Mesendoderm (in vitro differentiated cells): ENCODE data around the gene CREBL2.
A peak's percentile ranks its signal among the peaks of the same experiment; 100 is the strongest.

Experiments used
- DNase-seq: peaks from one replicate; pipeline ENCODE4 v3.0.0; 2013
- H2AK5ac ChIP-seq: 2 replicates; pipeline ENCODE4 v1.6.1; 2013; ENCODE audit warnings: low read length, inconsistent platforms
- H2BK120ac ChIP-seq: 2 replicates; pipeline ENCODE4 v1.6.1; 2013; ENCODE audit warnings: low read depth, mild to moderate bottlenecking, low read length, moderate library complexity, mixed read lengths
- H2BK15ac ChIP-seq: replicated peaks from 2 replicates; pipeline ENCODE4 v1.6.1; 2013; ENCODE audit warnings: low read depth, mild to moderate bottlenecking, moderate library complexity
- H2BK5ac ChIP-seq: 2 replicates; pipeline ENCODE4 v1.6.1; 2013; ENCODE audit warnings: low read length, inconsistent platforms
- H3K18ac ChIP-seq: 2 replicates; pipeline ENCODE4 v1.6.1; 2013; ENCODE audit warnings: mild to moderate bottlenecking, low read length, mixed read lengths
- H3K23ac ChIP-seq: one replicate; pipeline ENCODE4 v1.6.1; 2013; ENCODE audit warnings: low read length
- H3K27ac ChIP-seq: 2 replicates; pipeline ENCODE4 v1.5.1; 2013; ENCODE audit warnings: low read depth, mild to moderate bottlenecking, inconsistent platforms, low read length, moderate library complexity
- H3K27me3 ChIP-seq: 2 replicates; pipeline ENCODE4 v1.6.1; 2013; ENCODE audit warnings: low read length, control low read depth, mild to moderate bottlenecking, inconsistent platforms; ENCODE audit not compliant: insufficient read depth, poor library complexity
- H3K36me3 ChIP-seq: 2 replicates; pipeline ENCODE4 v1.6.1; 2013; ENCODE audit warnings: low read length, inconsistent platforms; ENCODE audit not compliant: control insufficient read depth, insufficient read depth
- H3K4ac ChIP-seq: one replicate; pipeline ENCODE4 v1.6.1; 2013; ENCODE audit warnings: low read depth, mild to moderate bottlenecking, low read length, moderate library complexity
- H3K4me1 ChIP-seq: 2 replicates; pipeline ENCODE4 v1.6.1; 2013; ENCODE audit warnings: low read depth, low read length, inconsistent platforms; ENCODE audit not compliant: control insufficient read depth
- H3K4me2 ChIP-seq: 2 replicates; pipeline ENCODE4 v1.6.1; 2013; ENCODE audit warnings: low read length
- H3K4me3 ChIP-seq: 2 replicates; pipeline ENCODE4 v1.5.1; 2013; ENCODE audit warnings: mild to moderate bottlenecking, low read length
- H3K56ac ChIP-seq: one replicate; pipeline ENCODE4 v1.6.1; 2013; ENCODE audit warnings: low read length
- H3K79me1 ChIP-seq: 2 replicates; pipeline ENCODE4 v1.6.1; 2013; ENCODE audit warnings: low read length, inconsistent platforms
- H3K79me2 ChIP-seq: 2 replicates; pipeline ENCODE4 v1.6.1; 2013; ENCODE audit warnings: mild to moderate bottlenecking, low read length; ENCODE audit not compliant: control insufficient read depth, insufficient read depth
- H3K9ac ChIP-seq: 2 replicates; pipeline ENCODE4 v1.6.1; 2013; ENCODE audit warnings: low read length, inconsistent platforms
- H4K5ac ChIP-seq: one replicate; pipeline ENCODE4 v1.6.1; 2013; ENCODE audit warnings: low read length
- H4K8ac ChIP-seq: one replicate; pipeline ENCODE4 v1.6.1; 2013; ENCODE audit warnings: low read depth, mild to moderate bottlenecking, control low read depth, low read length, moderate library complexity
- WGBS: extraction: QIAGEN DNeasy Blood & Tissue Kit; methylation state at CpG from one replicate; pipeline ENCODE4 v1.1.7; 2013; ENCODE audit warnings: low lambda C conversion rate, missing lambda C conversion rate; ENCODE audit not compliant: insufficient coverage; ENCODE audit errors: extremely low coverage; 5-methylcytosine and 5-hydroxymethylcytosine counted together

CREBL2 gene

GRCh38 chr12:12673296-12673695 is 61.6 kb downstream of the CREBL2 start:
- Histone ChIP-seq H4K8ac (no peak overlapping the region), H3K79me1 (no peaks in the 10 kb centered on the region), H2AK5ac (no peak overlapping the region), H3K9ac (no peak overlapping the region), H3K4me1 (peaks cover 3% of the 10 kb centered on the region), H3K23ac (no peak overlapping the region), H3K27me3 (no peaks in the 10 kb centered on the region), H3K4me3 (no peak overlapping the region), H3K27ac (no peak overlapping the region), H3K4me2 (no peak overlapping the region), H3K36me3 (no peaks in the 10 kb centered on the region), H2BK120ac (no peak overlapping the region), H3K18ac (no peak overlapping the region), H3K4ac (no peak overlapping the region), H4K5ac (no peak overlapping the region), H2BK15ac (no peak overlapping the region), H3K79me2 (no peaks in the 10 kb centered on the region), H3K56ac (no peak overlapping the region), H2BK5ac (no peak overlapping the region)
- WGBS = no CpG with 5 or more reads among the region's 3 CpGs
- DNase-seq = no peak

- no peak overlapping the region for H2BK120ac ChIP-seq
- peak; percentile 71 for DNase-seq
- no peak overlapping the region for H2AK5ac ChIP-seq
- H3K4me2 ChIP-seq = no peak overlapping the region
- H3K27ac ChIP-seq = peak overlapping the region; percentile 12
- H3K56ac ChIP-seq = no peak overlapping the region
- no peak overlapping the region for H3K4me3 ChIP-seq
- H2BK5ac ChIP-seq = no peak overlapping the region
- H3K9ac ChIP-seq = no peak overlapping the region
- no peak overlapping the region for H4K5ac ChIP-seq
- H2BK15ac ChIP-seq = no peak overlapping the region
- no peak overlapping the region for H4K8ac ChIP-seq
- no peaks in the 10 kb centered on the region for H3K36me3 ChIP-seq
- H3K4me1 ChIP-seq = peaks cover 3% of the 10 kb centered on the region
- H3K18ac ChIP-seq = no peak overlapping the region
- no CpG with 5 or more reads among the region's 3 CpGs for WGBS
- no peaks in the 10 kb centered on the region for H3K79me2 ChIP-seq
- H3K23ac ChIP-seq = no peak overlapping the region
- H3K79me1 ChIP-seq = peaks cover 3% of the 10 kb centered on the region
- H3K4ac ChIP-seq = no peak overlapping the region
- no peaks in the 10 kb centered on the region for H3K27me3 ChIP-seq
These were observed 64.9 kb downstream of the CREBL2 start for GRCh38 chr12:12676605-12677004.

GRCh38 chr12:12681061-12681765 is 69.5 kb downstream of the CREBL2 start:
- H3K4ac ChIP-seq = no peak overlapping the region
- no peak overlapping the region for H4K5ac ChIP-seq
- no peak overlapping the region for H2BK5ac ChIP-seq
- no peak overlapping the region for H3K4me3 ChIP-seq
- no peak overlapping the region for H3K9ac ChIP-seq
- no peak overlapping the region for H2AK5ac ChIP-seq
- peaks cover 7% of the 10 kb centered on the region for H3K4me1 ChIP-seq
- no peak overlapping the region for H2BK120ac ChIP-seq
- H4K8ac ChIP-seq = no peak overlapping the region
- no peak overlapping the region for H3K18ac ChIP-seq
- H3K23ac ChIP-seq = no peak overlapping the region
- no peak overlapping the region for H3K4me2 ChIP-seq
- H3K79me2 ChIP-seq = no peaks in the 10 kb centered on the region
- no CpG with 5 or more reads among the region's 5 CpGs for WGBS
- no peak overlapping the region for H3K27ac ChIP-seq
- no peak for DNase-seq
- no peaks in the 10 kb centered on the region for H3K27me3 ChIP-seq
- H3K36me3 ChIP-seq = no peaks in the 10 kb centered on the region
- no peak overlapping the region for H3K56ac ChIP-seq
- no peak overlapping the region for H2BK15ac ChIP-seq
- H3K79me1 ChIP-seq = peaks cover 4% of the 10 kb centered on the region

- Histone ChIP-seq H3K4me3 (no peak overlapping the region), H3K23ac (no peak overlapping the region), H3K79me2 (no peaks in the 10 kb centered on the region), H3K4me2 (no peak overlapping the region), H2AK5ac (no peak overlapping the region), H2BK15ac (no peak overlapping the region), H3K56ac (no peak overlapping the region), H2BK120ac (no peak overlapping the region), H3K4me1 (peaks cover 4% of the 10 kb centered on the region), H3K27ac (no peak overlapping the region), H3K4ac (no peak overlapping the region), H3K36me3 (no peaks in the 10 kb centered on the region), H4K8ac (no peak overlapping the region), H3K79me1 (peaks cover 4% of the 10 kb centered on the region), H4K5ac (no peak overlapping the region), H3K27me3 (no peaks in the 10 kb centered on the region), H2BK5ac (no peak overlapping the region), H3K9ac (no peak overlapping the region), H3K18ac (no peak overlapping the region)
- no peak for DNase-seq
These were observed 70.6 kb downstream of the CREBL2 start for GRCh38 chr12:12682284-12682683.

- peaks cover 4% of the 10 kb centered on the region for H3K4me1 ChIP-seq
- H4K5ac ChIP-seq = no peak overlapping the region
- no peak overlapping the region for H3K23ac ChIP-seq
- no peak overlapping the region for H4K8ac ChIP-seq
- H3K9ac ChIP-seq = no peak overlapping the region
- no peaks in the 10 kb centered on the region for H3K36me3 ChIP-seq
- H3K18ac ChIP-seq = no peak overlapping the region
- H3K27me3 ChIP-seq = no peaks in the 10 kb centered on the region
- no peak overlapping the region for H2BK15ac ChIP-seq
- H2BK5ac ChIP-seq = no peak overlapping the region
- H3K4me3 ChIP-seq = no peak overlapping the region
- no peak for DNase-seq
- H3K56ac ChIP-seq = no peak overlapping the region
- H2BK120ac ChIP-seq = no peak overlapping the region
- no peak overlapping the region for H3K27ac ChIP-seq
- no peaks in the 10 kb centered on the region for H3K79me2 ChIP-seq
- no CpG with 5 or more reads among the region's 4 CpGs for WGBS
- H2AK5ac ChIP-seq = no peak overlapping the region
- H3K4ac ChIP-seq = no peak overlapping the region
- H3K4me2 ChIP-seq = no peak overlapping the region
- H3K79me1 ChIP-seq = peaks cover 4% of the 10 kb centered on the region
These were observed 71.5 kb downstream of the CREBL2 start for GRCh38 chr12:12683136-12683697.

- peak overlapping the region; percentile 65 for H3K18ac ChIP-seq
- H2AK5ac ChIP-seq = no peak overlapping the region
- peaks cover 4% of the 10 kb centered on the region for H3K4me1 ChIP-seq
- no peak overlapping the region for H3K23ac ChIP-seq
- H3K56ac ChIP-seq = peak overlapping the region; percentile 68
- no peaks in the 10 kb centered on the region for H3K27me3 ChIP-seq
- no peak overlapping the region for H3K4me3 ChIP-seq
- H3K36me3 ChIP-seq = no peaks in the 10 kb centered on the region
- peak overlapping the region; percentile 8 for H2BK15ac ChIP-seq
- no peak overlapping the region for H2BK5ac ChIP-seq
- peaks cover 4% of the 10 kb centered on the region for H3K79me1 ChIP-seq
- H4K5ac ChIP-seq = no peak overlapping the region
- peak overlapping the region; percentile 24 for H3K4ac ChIP-seq
- no CpG with 5 or more reads among the region's 3 CpGs for WGBS
- no peak for DNase-seq
- peak overlapping the region; percentile 64 for H3K9ac ChIP-seq
- no peak overlapping the region for H3K27ac ChIP-seq
- H4K8ac ChIP-seq = no peak overlapping the region
- H3K4me2 ChIP-seq = peak overlapping the region; percentile 77
- H3K79me2 ChIP-seq = no peaks in the 10 kb centered on the region
- H2BK120ac ChIP-seq = no peak overlapping the region
These were observed 72.0 kb downstream of the CREBL2 start for GRCh38 chr12:12683725-12684124.
